GM23338 (cell line): ENCODE measurements around the gene PHAF1. TPM values are rescaled to one million over a fixed set of nuclear protein-coding genes. Genes with fewer than 3 reads are reported as not detected.

Experiments
- ATAC-seq: fragments of 200-7000 bp; cut with Tn5 transposase; 3 replicates; pipeline ENCODE4 v1.9.1; 2020
- DNase-seq: peaks from one replicate; pipeline ENCODE4 v3.0.0-alpha.2; 2015; ENCODE audit warnings: low spot score
- H2AFZ ChIP-seq: fragments of 200-600 bp; sonication (generic); 2 replicates; pipeline ENCODE4 v1.8.0; 2016; ENCODE audit warnings: antibody characterized with exemption, mild to moderate bottlenecking, moderate library complexity
- H3F3A ChIP-seq: fragments of 200-600 bp; sonication (generic); replicated peaks from 2 replicates; pipeline ENCODE4 v1.8.0; 2017; ENCODE audit warnings: antibody characterized with exemption, mixed run types, low read depth
- H3K27ac ChIP-seq: fragments of 200-600 bp; sonication (generic); 2 replicates; pipeline ENCODE4 v1.6.1; 2016; ENCODE audit warnings: low read depth
- H3K27me3 ChIP-seq: fragments of 200-600 bp; sonication (generic); 2 replicates; pipeline ENCODE4 v1.8.0; 2016; ENCODE audit warnings: mild to moderate bottlenecking, mixed run types, moderate library complexity; ENCODE audit not compliant: insufficient read depth
- H3K36me3 ChIP-seq: fragments of 200-600 bp; sonication (generic); 2 replicates; pipeline ENCODE4 v1.8.0; 2016; ENCODE audit warnings: mild to moderate bottlenecking; ENCODE audit not compliant: insufficient read depth
- H3K4me1 ChIP-seq: fragments of 200-600 bp; sonication (generic); 2 replicates; pipeline ENCODE4 v1.8.0; 2016; ENCODE audit warnings: mild to moderate bottlenecking, moderate library complexity; ENCODE audit not compliant: insufficient read depth
- H3K4me2 ChIP-seq: fragments of 200-600 bp; sonication (generic); 2 replicates; pipeline ENCODE4 v1.7.1; 2017; ENCODE audit warnings: mixed run types
- H3K4me3 ChIP-seq: fragments of 200-600 bp; sonication (generic); 2 replicates; pipeline ENCODE4 v1.6.1; 2016; ENCODE audit warnings: mixed run types
- H3K79me2 ChIP-seq: fragments of 200-600 bp; sonication (generic); replicated peaks from 2 replicates; pipeline ENCODE4 v1.8.0; 2017; ENCODE audit warnings: mild to moderate bottlenecking; ENCODE audit not compliant: insufficient read depth
- H3K9me2 ChIP-seq: fragments of 200-600 bp; sonication (generic); 2 replicates; pipeline ENCODE4 v1.8.0; 2017; ENCODE audit not compliant: insufficient read depth
- H4K20me1 ChIP-seq: fragments of 200-600 bp; sonication (generic); replicated peaks from 2 replicates; pipeline ENCODE4 v1.8.0; 2017; ENCODE audit warnings: mild to moderate bottlenecking; ENCODE audit not compliant: insufficient read depth
- H3K27ac Mint-ChIP-seq: 2 replicates; pipeline ENCODE4 v1.8.0; 2020; ENCODE audit warnings: inconsistent platforms, mild to moderate bottlenecking, moderate library complexity, mixed read lengths
- H3K27me3 Mint-ChIP-seq: 3 replicates; pipeline ENCODE4 v1.8.0; 2022; ENCODE audit warnings: low read depth, mild to moderate bottlenecking, moderate library complexity, mixed read lengths, inconsistent platforms; ENCODE audit not compliant: insufficient read depth, poor library complexity
- H3K36me3 Mint-ChIP-seq: 3 replicates; pipeline ENCODE4 v1.8.0; 2021; ENCODE audit warnings: low read depth, mild to moderate bottlenecking, inconsistent platforms, moderate library complexity, mixed read lengths
- H3K4me1 Mint-ChIP-seq: 3 replicates; pipeline ENCODE4 v1.8.0; 2020; ENCODE audit warnings: mild to moderate bottlenecking, inconsistent platforms, mixed read lengths
- H3K4me3 Mint-ChIP-seq: 3 replicates; pipeline ENCODE4 v1.8.0; 2021; ENCODE audit warnings: moderate library complexity, mild to moderate bottlenecking, inconsistent platforms, mixed read lengths
- H3K9me3 Mint-ChIP-seq: 3 replicates; pipeline ENCODE4 v1.8.0; 2020; ENCODE audit warnings: moderate library complexity, mild to moderate bottlenecking, inconsistent platforms, mixed read lengths
- CREB1 ChIP-seq: fragments of 250-450 bp; sonication (Bioruptor Pico); IDR thresholded peaks from 2 replicates; pipeline ENCODE4 v1.5.0; 2020; ENCODE audit warnings: low read depth, mild to moderate bottlenecking, moderate library complexity
- JUNB ChIP-seq: IDR thresholded peaks from one replicate; pipeline ENCODE4 v1.6.1; 2016; ENCODE audit warnings: antibody characterized with exemption; ENCODE audit not compliant: unreplicated experiment
- NANOG ChIP-seq: IDR thresholded peaks from 2 replicates; pipeline ENCODE4 v1.6.1; 2016; ENCODE audit warnings: antibody characterized with exemption, borderline replicate concordance
- POLR2AphosphoS5 ChIP-seq: IDR thresholded peaks from 2 replicates; pipeline ENCODE4 v1.6.1; 2016; ENCODE audit warnings: antibody characterized with exemption, low read depth
- ZNF331 ChIP-seq: fragments of 250-450 bp; sonication (Bioruptor Pico); IDR thresholded peaks from 2 replicates; pipeline ENCODE4 v1.5.0; 2020; ENCODE audit warnings: low read depth, mild to moderate bottlenecking, moderate library complexity
- ZNF462 ChIP-seq: fragments of 250-450 bp; sonication (Bioruptor Pico); IDR thresholded peaks from 2 replicates; pipeline ENCODE4 v1.5.0; 2020; ENCODE audit warnings: mild to moderate bottlenecking, moderate library complexity
- polyA plus RNA-seq: library from polyadenylated mRNA; unstranded; fragments of >200 nt; fragmentation: Nextera tagmentation; extraction: Ambion mirVana; gene quantifications from 2 replicates; pipeline ENCODE4 v1.2.1, GENCODE V29; 2016
- total RNA-seq: library from RNA; depleted of rRNA; stranded (reverse); fragments of >200 nt; shearing (Covaris generic); gene quantifications from 2 replicates; pipeline ENCODE4 v1.2.3, GENCODE V29; 2014
- TF ChIP-seq, protein P1 (sequence below): IDR thresholded peaks from 2 replicates; pipeline ENCODE4 v1.6.1; 2016; ENCODE audit warnings: antibody characterized with exemption
- TF ChIP-seq, protein P2 (sequence below): IDR thresholded peaks from one replicate; pipeline ENCODE4 v1.6.1; 2018; ENCODE audit warnings: antibody characterized with exemption; ENCODE audit not compliant: unreplicated experiment

PHAF1 gene
- total and polyA plus RNA-seq, 2 experiments from 2014 or later, result 14.7 to 35.9 TPM

DNA sequence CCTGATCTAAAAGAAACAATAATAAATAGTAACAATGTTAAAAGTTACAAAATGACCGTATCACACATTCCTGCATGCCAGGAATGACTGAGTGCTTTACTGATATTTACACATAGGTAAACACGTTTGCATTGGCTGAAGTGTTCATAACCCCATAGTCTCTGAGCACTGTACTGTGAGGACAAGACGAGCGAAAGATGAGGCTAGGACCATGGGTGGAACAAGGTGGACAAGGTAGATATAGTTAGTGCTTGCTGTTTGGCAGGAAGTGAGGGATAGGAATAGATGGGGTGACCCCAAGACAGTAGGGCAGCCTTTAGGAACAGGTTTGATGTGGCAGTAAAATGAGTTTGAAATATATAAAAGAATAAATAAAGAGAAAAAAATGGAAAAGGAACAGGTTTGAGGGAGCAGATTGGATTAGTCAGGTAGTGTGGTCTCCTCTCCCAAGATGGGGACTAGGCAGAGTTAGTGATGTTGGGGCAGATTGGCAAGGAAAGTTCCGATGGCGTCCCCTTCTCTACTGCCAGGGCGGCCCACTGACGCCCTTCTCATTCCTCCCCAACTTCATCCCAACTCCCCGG, 81.8 kb downstream of the PHAF1 start (continued):
- no peak for TF ChIP-seq ZNF462 (CRISPR knock-in tag)
- no peak for TF ChIP-seq JUNB
- no peak for TF ChIP-seq NANOG
- TF ChIP-seq CREB1 (CRISPR knock-in tag), result no peak

DNA sequence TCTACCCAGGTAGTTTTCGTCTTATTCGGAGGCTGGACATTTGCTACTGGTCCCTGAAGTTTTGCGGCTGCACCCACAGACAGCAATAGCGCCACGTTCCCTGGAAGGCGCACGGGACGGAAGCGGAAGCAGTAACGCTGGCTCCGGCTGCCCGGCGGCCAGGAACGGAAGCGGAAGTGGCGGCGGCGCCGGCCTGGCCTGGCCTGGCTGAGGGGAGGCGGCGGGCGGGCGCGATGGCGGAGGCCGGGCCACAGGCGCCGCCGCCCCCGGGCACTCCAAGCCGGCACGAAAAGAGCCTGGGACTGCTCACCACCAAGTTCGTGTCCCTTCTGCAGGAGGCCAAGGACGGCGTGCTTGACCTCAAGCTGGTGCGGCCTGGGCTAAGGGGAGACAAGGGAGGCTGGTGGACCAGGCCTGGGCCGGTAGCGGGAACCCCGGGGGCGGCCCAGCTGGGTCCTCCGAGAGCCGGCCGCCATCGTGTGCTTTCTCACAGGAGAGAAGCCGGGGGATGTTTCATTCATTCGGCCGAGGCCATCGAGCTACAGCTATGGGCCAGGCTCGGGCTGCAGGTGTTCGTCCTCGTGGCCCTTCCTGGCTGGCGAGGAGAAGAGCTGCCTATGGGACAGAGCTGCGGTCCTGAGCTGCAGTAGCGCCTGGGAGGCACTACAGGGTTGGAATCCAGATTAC, 82.4 kb downstream of the PHAF1 start, which contains the start of gene E2F4:
Gene E2F4 (plus strand): TSS at position 161 of the 687 bp plus-strand sequence. CDS start 73 bp downstream, at position 234.
- peak; percentile 73 for TF ChIP-seq POLR2AphosphoS5
- peak; percentile 100 for TF ChIP-seq JUNB
- TF ChIP-seq ZNF331 (CRISPR knock-in tag), result no peak
- TF ChIP-seq CREB1 (CRISPR knock-in tag), result no peak
- TF ChIP-seq, protein P1, sequence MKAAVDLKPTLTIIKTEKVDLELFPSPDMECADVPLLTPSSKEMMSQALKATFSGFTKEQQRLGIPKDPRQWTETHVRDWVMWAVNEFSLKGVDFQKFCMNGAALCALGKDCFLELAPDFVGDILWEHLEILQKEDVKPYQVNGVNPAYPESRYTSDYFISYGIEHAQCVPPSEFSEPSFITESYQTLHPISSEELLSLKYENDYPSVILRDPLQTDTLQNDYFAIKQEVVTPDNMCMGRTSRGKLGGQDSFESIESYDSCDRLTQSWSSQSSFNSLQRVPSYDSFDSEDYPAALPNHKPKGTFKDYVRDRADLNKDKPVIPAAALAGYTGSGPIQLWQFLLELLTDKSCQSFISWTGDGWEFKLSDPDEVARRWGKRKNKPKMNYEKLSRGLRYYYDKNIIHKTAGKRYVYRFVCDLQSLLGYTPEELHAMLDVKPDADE, result peak; percentile 86
- TF ChIP-seq, protein P2, sequence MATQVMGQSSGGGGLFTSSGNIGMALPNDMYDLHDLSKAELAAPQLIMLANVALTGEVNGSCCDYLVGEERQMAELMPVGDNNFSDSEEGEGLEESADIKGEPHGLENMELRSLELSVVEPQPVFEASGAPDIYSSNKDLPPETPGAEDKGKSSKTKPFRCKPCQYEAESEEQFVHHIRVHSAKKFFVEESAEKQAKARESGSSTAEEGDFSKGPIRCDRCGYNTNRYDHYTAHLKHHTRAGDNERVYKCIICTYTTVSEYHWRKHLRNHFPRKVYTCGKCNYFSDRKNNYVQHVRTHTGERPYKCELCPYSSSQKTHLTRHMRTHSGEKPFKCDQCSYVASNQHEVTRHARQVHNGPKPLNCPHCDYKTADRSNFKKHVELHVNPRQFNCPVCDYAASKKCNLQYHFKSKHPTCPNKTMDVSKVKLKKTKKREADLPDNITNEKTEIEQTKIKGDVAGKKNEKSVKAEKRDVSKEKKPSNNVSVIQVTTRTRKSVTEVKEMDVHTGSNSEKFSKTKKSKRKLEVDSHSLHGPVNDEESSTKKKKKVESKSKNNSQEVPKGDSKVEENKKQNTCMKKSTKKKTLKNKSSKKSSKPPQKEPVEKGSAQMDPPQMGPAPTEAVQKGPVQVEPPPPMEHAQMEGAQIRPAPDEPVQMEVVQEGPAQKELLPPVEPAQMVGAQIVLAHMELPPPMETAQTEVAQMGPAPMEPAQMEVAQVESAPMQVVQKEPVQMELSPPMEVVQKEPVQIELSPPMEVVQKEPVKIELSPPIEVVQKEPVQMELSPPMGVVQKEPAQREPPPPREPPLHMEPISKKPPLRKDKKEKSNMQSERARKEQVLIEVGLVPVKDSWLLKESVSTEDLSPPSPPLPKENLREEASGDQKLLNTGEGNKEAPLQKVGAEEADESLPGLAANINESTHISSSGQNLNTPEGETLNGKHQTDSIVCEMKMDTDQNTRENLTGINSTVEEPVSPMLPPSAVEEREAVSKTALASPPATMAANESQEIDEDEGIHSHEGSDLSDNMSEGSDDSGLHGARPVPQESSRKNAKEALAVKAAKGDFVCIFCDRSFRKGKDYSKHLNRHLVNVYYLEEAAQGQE, result no peak
- peak; percentile 97 for DNase-seq
- Histone ChIP-seq H3K4me2 (peak within 1 kb of the TSS; percentile 98), H3K4me1 (peaks cover 7% of the 10 kb centered on the region; the same call in 1 of the 2 replicates), H3K9me2 (no peaks in the 10 kb centered on the region), H4K20me1 (peaks cover 22% of the 10 kb centered on the region), H3K27me3 (no peaks in the 10 kb centered on the region), H3K27ac (no peak within 1 kb of the TSS), H3F3A (0 out of 2 replicates have a peak, but pooled peaks cover 12% of the 10 kb centered on the region), H2AFZ (peak within 1 kb of the TSS; percentile 96), H3K4me3 (peak within 1 kb of the TSS; percentile 97), H3K36me3 (peaks cover 20% of the 10 kb centered on the region; the same call in 1 of the 2 replicates), H3K79me2 (peaks cover 21% of the 10 kb centered on the region)
- Mint-ChIP-seq H3K36me3 (peaks cover 39% of the 10 kb centered on the region), H3K27ac (peak within 1 kb of the TSS; percentile 53; the same call in 1 of the 2 replicates), H3K9me3 (no peaks in the 10 kb centered on the region), H3K4me3 (peak within 1 kb of the TSS; percentile 93), H3K4me1 (peaks cover 22% of the 10 kb centered on the region), H3K27me3 (peaks cover 9% of the 10 kb centered on the region)
- ATAC-seq, result peak; percentile 97
